H1 (cell line): ENCODE results near the gene MTF1. TPM values are rescaled to one million over a fixed set of nuclear protein-coding genes. Genes with fewer than 3 reads are reported as not detected.

Experiments
- CTCF ChIA-PET: fragments of 300-600 bp; sonication (Branson Sonifier 250); formaldehyde crosslinking; loops from one replicate; lab custom pipeline; 2021; ENCODE audit not compliant: partially characterized antibody; lab: Charles Lee
- POLR2A ChIA-PET: fragments of 300-600 bp; sonication (Branson Sonifier 250); formaldehyde crosslinking; loops from one replicate; lab custom pipeline; 2021; ENCODE audit warnings: inconsistent platforms; ENCODE audit not compliant: partially characterized antibody; lab: Charles Lee
- DNase-seq, 2 experiments: peaks; one replicate each; pipeline versions ENCODE4 v3.0.0 to v3.0.0-alpha.2; 2010 to 2022; ENCODE audit warnings: low spot score in 2 of 2, low read depth in 1 of 2, mixed read lengths in 1 of 2
- FAIRE-seq: peaks from 2 replicates; lab custom pipeline; 2011; peaks lifted over from hg19 to GRCh38; lab: Jason Lieb, UNC
- H2AFZ ChIP-seq: 2 replicates; pipeline ENCODE4 v1.8.1; 2012; ENCODE audit warnings: low read length, inconsistent platforms
- H2AK5ac ChIP-seq: 2 replicates; pipeline ENCODE4 v1.6.1; 2013; ENCODE audit warnings: low read depth, low read length
- H2BK120ac ChIP-seq: replicated peaks from 2 replicates; pipeline ENCODE3; 2013; ENCODE audit warnings: low read depth, low read length, inconsistent platforms
- H2BK12ac ChIP-seq: 2 replicates; pipeline ENCODE4 v1.6.1; 2013; ENCODE audit warnings: low read depth, low read length
- H2BK15ac ChIP-seq: 2 replicates; pipeline ENCODE4 v1.6.1; 2013; ENCODE audit warnings: low read length
- H2BK20ac ChIP-seq: 2 replicates; pipeline ENCODE4 v1.6.1; 2013; ENCODE audit warnings: low read length
- H2BK5ac ChIP-seq: 2 replicates; pipeline ENCODE4 v1.6.1; 2013; ENCODE audit warnings: low read depth, low read length
- H3K14ac ChIP-seq: 2 replicates; pipeline ENCODE4 v1.6.1; 2013; ENCODE audit warnings: inconsistent platforms; ENCODE audit not compliant: insufficient read length
- H3K18ac ChIP-seq: 2 replicates; pipeline ENCODE4 v1.6.1; 2013; ENCODE audit warnings: low read length; ENCODE audit errors: extremely low read depth
- H3K23ac ChIP-seq: 2 replicates; pipeline ENCODE4 v1.6.1; 2013; ENCODE audit warnings: inconsistent platforms; ENCODE audit not compliant: insufficient read length
- H3K23me2 ChIP-seq: 2 replicates; pipeline ENCODE4 v1.6.1; 2013; ENCODE audit warnings: low read depth, low read length
- H3K27ac ChIP-seq: 2 replicates; pipeline ENCODE4 v1.6.1; 2011; ENCODE audit warnings: low read depth, low read length, inconsistent platforms
- H3K27me3 ChIP-seq, 4 experiments: replicated peaks in 1 of 4; 1 replicate in 1 of 4; 2 replicates in 3 of 4; pipeline versions ENCODE4 v1.6.1 to v1.8.1; 2011 to 2013; ENCODE audit warnings: low read length in 3 of 4, mild to moderate bottlenecking in 3 of 4, inconsistent platforms in 2 of 4, mixed read lengths in 2 of 4, moderate library complexity in 1 of 4; ENCODE audit not compliant: control insufficient read depth in 3 of 4, insufficient read depth in 3 of 4; ENCODE audit errors: extremely low read depth in 1 of 4
- H3K36me3 ChIP-seq, 4 experiments: 2 replicates each; pipeline versions ENCODE4 v1.6.1 to v1.8.1; 2011 to 2013; ENCODE audit warnings: mild to moderate bottlenecking in 4 of 4, low read length in 3 of 4, moderate library complexity in 2 of 4, control low read depth in 1 of 4, inconsistent platforms in 1 of 4; ENCODE audit not compliant: insufficient read depth in 4 of 4, control insufficient read depth in 2 of 4
- H3K4ac ChIP-seq: replicated peaks from 2 replicates; pipeline ENCODE3; 2013; ENCODE audit warnings: low read length, low read depth, mixed read lengths, inconsistent platforms; ENCODE audit not compliant: insufficient read length
- H3K4me1 ChIP-seq, 4 experiments: replicated peaks in 1 of 4; 1 replicate in 1 of 4; 2 replicates in 3 of 4; pipeline versions ENCODE4 v1.6.1 to v1.8.1; 2011 to 2013; ENCODE audit warnings: low read length in 3 of 4, inconsistent platforms in 2 of 4, mixed read lengths in 1 of 4; ENCODE audit not compliant: insufficient read depth in 4 of 4, control insufficient read depth in 3 of 4
- H3K4me2 ChIP-seq, 2 experiments: 2 replicates each; pipeline versions ENCODE4 v1.6.1 to v1.8.1; 2011 to 2013; ENCODE audit warnings: low read depth in 2 of 2, low read length in 2 of 2, control low read depth in 1 of 2, inconsistent platforms in 1 of 2, mild to moderate bottlenecking in 1 of 2; ENCODE audit not compliant: insufficient read depth in 1 of 2
- H3K4me3 ChIP-seq, 4 experiments: fragments of 200-600, 300-600 bp in 1 of 4; sonication (generic), shearing (Covaris generic), sonication (Bioruptor Twin) in 1 of 4; 2 replicates each; pipeline versions ENCODE4 v1.5.1 to v1.8.1; 2011 to 2016; ENCODE audit warnings: low read length in 4 of 4, low read depth in 3 of 4, control low read depth in 2 of 4, inconsistent platforms in 2 of 4, mild to moderate bottlenecking in 2 of 4, mixed read lengths in 1 of 4, moderate library complexity in 1 of 4; ENCODE audit not compliant: insufficient read depth in 2 of 4; ENCODE audit errors: extremely low read depth in 1 of 4
- H3K56ac ChIP-seq: replicated peaks from 2 replicates; pipeline ENCODE3; 2013; ENCODE audit warnings: low read depth, mild to moderate bottlenecking, mixed read lengths, low read length, inconsistent platforms; ENCODE audit not compliant: insufficient read length
- H3K79me1 ChIP-seq: 2 replicates; pipeline ENCODE4 v1.6.1; 2013; ENCODE audit warnings: low read depth, low read length, control low read depth
- H3K79me2 ChIP-seq, 2 experiments: 2 replicates each; pipeline versions ENCODE4 v1.6.1 to v1.8.1; 2012 to 2013; ENCODE audit warnings: low read length in 2 of 2, mild to moderate bottlenecking in 2 of 2, inconsistent platforms in 1 of 2; ENCODE audit not compliant: insufficient read depth in 2 of 2, control insufficient read depth in 1 of 2
- H3K9ac ChIP-seq, 4 experiments: replicated peaks in 1 of 4; 1 replicate in 1 of 4; 2 replicates in 3 of 4; pipeline versions ENCODE4 v1.6.1 to v1.8.1; 2011 to 2013; ENCODE audit warnings: low read depth in 3 of 4, low read length in 3 of 4, control low read depth in 2 of 4, mild to moderate bottlenecking in 2 of 4, moderate library complexity in 2 of 4, inconsistent platforms in 1 of 4; ENCODE audit errors: extremely low read depth in 1 of 4
- H3K9me3 ChIP-seq, 2 experiments: 2 replicates each; pipeline versions ENCODE4 v1.6.1 to v1.8.1; 2012 to 2013; ENCODE audit warnings: mild to moderate bottlenecking in 2 of 2, moderate library complexity in 2 of 2, control low read depth in 1 of 2, inconsistent platforms in 1 of 2, low read depth in 1 of 2, low read length in 1 of 2, mixed read lengths in 1 of 2; ENCODE audit not compliant: insufficient read depth in 2 of 2
- H4K20me1 ChIP-seq, 2 experiments: replicated peaks in 1 of 2; 2 replicates each; pipeline versions ENCODE3 to v1.8.1; 2011 to 2013; ENCODE audit warnings: inconsistent platforms in 2 of 2, low read length in 2 of 2, mild to moderate bottlenecking in 1 of 2; ENCODE audit not compliant: insufficient read depth in 2 of 2, control insufficient read depth in 1 of 2
- H4K5ac ChIP-seq: 2 replicates; pipeline ENCODE4 v1.6.1; 2013; ENCODE audit warnings: low read length, low read depth, mixed read lengths, inconsistent platforms; ENCODE audit not compliant: insufficient read length
- H4K8ac ChIP-seq: 2 replicates; pipeline ENCODE4 v1.8.0; 2013; ENCODE audit warnings: mild to moderate bottlenecking, moderate library complexity, low read length, inconsistent platforms; ENCODE audit not compliant: insufficient read depth; ENCODE audit errors: extremely low read depth
- H4K91ac ChIP-seq: replicated peaks from 2 replicates; pipeline ENCODE3; 2013; ENCODE audit warnings: low read length, mixed read lengths, inconsistent platforms; ENCODE audit not compliant: insufficient read length
- ASH2L ChIP-seq: fragments of 200-600, 300-600 bp; sonication (generic); IDR thresholded peaks from one replicate; pipeline ENCODE4 v1.7.1; 2017; ENCODE audit warnings: low read length
- BACH1 ChIP-seq: IDR thresholded peaks from 2 replicates; pipeline ENCODE4 v1.6.1; 2012; ENCODE audit warnings: low read length, improper control_type of control experiment
- BRCA1 ChIP-seq: IDR thresholded peaks from 2 replicates; pipeline ENCODE4 v1.6.1; 2012; ENCODE audit warnings: low read depth, low read length, improper control_type of control experiment
- CBX5 ChIP-seq: fragments of 300-800, 300-1000 bp; sonication (generic); IDR thresholded peaks from 2 replicates; pipeline ENCODE4 v1.7.1; 2016; ENCODE audit warnings: antibody characterized with exemption, low read length, low read depth
- EZH2 ChIP-seq: fragments of 200-600 bp; sonication (generic); IDR thresholded peaks from 2 replicates; pipeline ENCODE4 v1.7.1; 2012; ENCODE audit warnings: low read depth, mild to moderate bottlenecking, moderate library complexity, low read length, inconsistent platforms; ENCODE audit not compliant: severe bottlenecking
- HDAC2 ChIP-seq, 2 experiments: fragments of 300-600 bp in 1 of 2; sonication (generic) in 1 of 2; IDR thresholded peaks; 2 replicates each; pipeline ENCODE4 v1.6.1; 2011 to 2012; ENCODE audit warnings: low read depth in 2 of 2, low read length in 2 of 2, mild to moderate bottlenecking in 2 of 2, moderate library complexity in 2 of 2, borderline replicate concordance in 1 of 2, inconsistent platforms in 1 of 2
- KDM4A ChIP-seq: IDR thresholded peaks from one replicate; pipeline ENCODE4 v1.7.1; 2012; ENCODE audit warnings: low read depth, mild to moderate bottlenecking, moderate library complexity, low read length, inconsistent platforms; ENCODE audit not compliant: severe bottlenecking
- PHF8 ChIP-seq: fragments of 200-600 bp; sonication (generic); conservative IDR thresholded peaks from 2 replicates; pipeline ENCODE4 v1.7.1; 2012; ENCODE audit warnings: low read depth, mild to moderate bottlenecking, inconsistent platforms, low read length, moderate library complexity
- POLR2AphosphoS5 ChIP-seq: IDR thresholded peaks from 2 replicates; pipeline ENCODE4 v1.6.1; 2011; ENCODE audit warnings: low read depth, low read length
- RFX5 ChIP-seq: IDR thresholded peaks from 2 replicates; pipeline ENCODE4 v1.6.1; 2011; ENCODE audit warnings: low read depth, low read length, improper control_type of control experiment, borderline replicate concordance
- RXRA ChIP-seq: IDR thresholded peaks from 2 replicates; pipeline ENCODE4 v1.6.1; 2011; ENCODE audit warnings: low read depth, mild to moderate bottlenecking, low read length, moderate library complexity; ENCODE audit not compliant: insufficient read depth
- SAP30 ChIP-seq: fragments of 300-600 bp; sonication (generic); IDR thresholded peaks from 2 replicates; pipeline ENCODE4 v1.7.1; 2012; ENCODE audit warnings: low read length, moderate library complexity, mild to moderate bottlenecking, inconsistent platforms; ENCODE audit not compliant: insufficient read depth, insufficient replicate concordance
- TEAD4 ChIP-seq: IDR thresholded peaks from 2 replicates; pipeline ENCODE4 v1.6.1; 2012; ENCODE audit warnings: low read depth, low read length, inconsistent platforms, mixed read lengths
- WGBS, 2 experiments: shearing (Covaris generic) in 1 of 2; methylation state at CpG; one replicate each; pipeline versions ENCODE4 v1.1.6 to v1.1.7; 2013 to 2015; ENCODE audit warnings: low lambda C conversion rate in 2 of 2, mixed read lengths in 2 of 2, inconsistent platforms in 1 of 2, low coverage in 1 of 2, missing lambda C conversion rate in 1 of 2; ENCODE audit not compliant: insufficient replicate concordance in 2 of 2, insufficient coverage in 1 of 2, insufficient read length in 1 of 2; ENCODE audit errors: extremely low coverage in 1 of 2, missing lambda C conversion rate in 1 of 2; 5-methylcytosine and 5-hydroxymethylcytosine counted together
- polyA plus RNA-seq, 7 experiments: library from polyadenylated mRNA; depleted of rRNA in 3 of 7; stranded (reverse) in 5 of 7; unstranded in 2 of 7; fragments of >200 nt in 5 of 7; fragments of 200-250 nt in 2 of 7; gene quantifications; 1 replicate in 5 of 7; 2 replicates in 1 of 7; 4 replicates in 1 of 7; pipeline versions ENCODE4 v1.2.1 to v1.2.3, GENCODE V29; 2011 to 2013; ENCODE audit warnings: missing spikeins in 2 of 7, mixed read lengths in 2 of 7
- total RNA-seq: library from RNA; stranded (reverse); fragmentation: NEBNext Ultra II Directional; extraction: Animal tissue kit (Norgen Biotek cat#: 25700); gene quantifications from 2 replicates; pipeline ENCODE4 v1.2.1, GENCODE V29; 2021

MTF1 gene
- total and polyA plus RNA-seq, 2 of the 8 experiments (the other 6 are each of a cell fraction or from before 2014, with no cell fraction given), result 4.0 to 15.5 TPM

- Histone ChIP-seq H3K23me2 (peaks cover 14% of the 10 kb centered on the region; the same call in 1 of the 2 replicates), H3K36me3 (no peaks in the 10 kb centered on the region), H2BK120ac (no peak overlapping the region), H3K14ac (no peak overlapping the region), H3K9ac (no peak overlapping the region), H2BK5ac (no peak overlapping the region), H3K4me2 (no peak overlapping the region), H4K8ac (no peak overlapping the region; the same call in 1 of the 2 replicates), H2BK15ac (no peak overlapping the region), H4K5ac (no peak overlapping the region), H2AFZ (no peak overlapping the region), H3K27me3 (peaks cover 17 to 89% (median 61%) of the 10 kb centered on the region in 4 experiments), H3K56ac (no peak overlapping the region), H3K23ac (no peak overlapping the region), H3K4me1 (peaks cover 4 to 13% (median 9%) of the 10 kb centered on the region in 4 experiments; a peak in 6 of 7 replicates), H3K79me1 (no peaks in the 10 kb centered on the region), H4K91ac (no peak overlapping the region), H4K20me1 (peaks cover 0 to 13% of the 10 kb centered on the region in 2 experiments), H3K4ac (no peak overlapping the region), H2BK20ac (no peak overlapping the region), H2BK12ac (no peak overlapping the region), H3K18ac (no peak overlapping the region), H3K79me2 (no peaks in the 10 kb centered on the region), H2AK5ac (no peak overlapping the region), H3K4me3 (no peak overlapping the region), H3K27ac (no peak overlapping the region), H3K9me3 (no peaks in the 10 kb centered on the region)
- CTCF ChIA-PET, result interaction anchor here (0.6 kb wide), 1 partner anchor 21 kb away, joined by 3 read pairs; no protein-coding TSS in a partner anchor
- WGBS, 2 experiments, result 81% methylated on average over 68 of the region's 68 CpGs; no CpG with 5 or more reads in 1 of the 2 experiments
- no peak for FAIRE-seq
- no peak for DNase-seq
- POLR2A ChIA-PET, result interaction anchor here (0.8 kb wide), 1 partner anchor 40 kb away, joined by 4 read pairs; no protein-coding TSS in a partner anchor
- TF ChIP-seq RXRA, result no peak
- no peak for TF ChIP-seq CBX5
- no peak for TF ChIP-seq POLR2AphosphoS5
- no peak for TF ChIP-seq BRCA1
- TF ChIP-seq EZH2, result no peak
- TF ChIP-seq KDM4A, result no peak
- no peak for TF ChIP-seq PHF8
- TF ChIP-seq SAP30, result no peak
- TF ChIP-seq BACH1, result no peak
- no peak for TF ChIP-seq HDAC2 (IDR thresholded peaks at IDR 0.05; ENCODE audit: borderline replicate concordance in 1 of 2, low read depth in 2 of 2, low read length in 2 of 2)
- TF ChIP-seq TEAD4, result no peak
- TF ChIP-seq ASH2L, result no peak
- no peak for TF ChIP-seq RFX5
These were observed 97.8 kb downstream of the MTF1 start for GRCh38 chr1:37761416-37762095.
